Stimulated activated CD4-positive, alpha-beta T cell treated with anti-CD3 and anti-CD28 coated beads, TNF-alpha, amount 100 ng/mL, for 4 hours (primary cell): ENCODE data around the gene OR6C75.
"Not testable (repeated sequence)": the region's sequence is repeated elsewhere in the genome, so short reads cannot be mapped to it uniquely, and the experiment has no call there.

ENCODE experiments used
- DNase-seq, 3 experiments: peaks; one replicate each; pipeline ENCODE4 v3.0.0-alpha.2; 2020; ENCODE audit warnings: low read depth in 3 of 3

The OR6C75 gene

DNA sequence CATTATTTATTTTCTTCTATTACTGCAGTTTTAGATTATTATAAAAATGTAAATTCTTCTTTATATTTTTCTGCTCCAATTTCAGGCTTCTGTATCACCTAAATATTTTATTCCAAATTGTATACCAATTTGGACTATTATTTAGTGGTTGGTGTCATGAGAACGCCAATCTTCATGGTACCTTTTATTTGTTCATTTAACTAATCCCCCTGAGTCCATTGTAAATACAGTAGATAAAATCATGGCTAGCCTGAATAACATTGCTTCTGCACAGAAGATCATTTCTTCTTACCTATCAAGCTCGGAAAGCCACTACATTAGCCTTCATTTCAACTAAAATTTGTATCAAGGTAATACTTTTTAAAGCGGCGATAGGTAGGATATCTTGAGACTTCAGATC is at the start of gene OR6C75:
Gene OR6C75 (plus strand): TSS at position 301 of the 400 bp plus-strand sequence. CDS start 2,136 bp downstream, outside the sequence.
- DNase-seq: no peak

DNA sequence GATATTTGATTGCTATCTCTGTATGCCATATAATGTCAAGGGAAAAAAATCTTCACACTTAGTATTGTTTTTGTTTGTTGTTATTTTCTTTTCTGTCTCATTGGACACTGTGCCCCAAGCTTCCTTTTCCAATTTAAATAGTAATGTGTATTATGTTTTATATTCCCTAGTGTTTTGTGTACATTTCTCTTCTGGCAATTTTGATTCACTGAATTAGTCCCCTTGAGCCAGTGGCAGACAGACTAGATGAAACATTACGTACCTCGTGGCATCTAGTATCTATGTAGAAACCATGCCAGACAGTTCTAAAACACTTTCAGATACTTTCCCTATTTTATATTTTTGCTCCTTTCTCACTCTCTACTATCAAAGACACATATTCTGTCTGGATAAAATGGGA is 48.7 kb upstream of the OR6C75 start, which contains the start of gene OR6C1:
Gene OR6C1 (plus strand): TSS at position 301 of the 400 bp plus-strand sequence. CDS start 6,257 bp downstream, outside the sequence.
- no peak for DNase-seq

DNA sequence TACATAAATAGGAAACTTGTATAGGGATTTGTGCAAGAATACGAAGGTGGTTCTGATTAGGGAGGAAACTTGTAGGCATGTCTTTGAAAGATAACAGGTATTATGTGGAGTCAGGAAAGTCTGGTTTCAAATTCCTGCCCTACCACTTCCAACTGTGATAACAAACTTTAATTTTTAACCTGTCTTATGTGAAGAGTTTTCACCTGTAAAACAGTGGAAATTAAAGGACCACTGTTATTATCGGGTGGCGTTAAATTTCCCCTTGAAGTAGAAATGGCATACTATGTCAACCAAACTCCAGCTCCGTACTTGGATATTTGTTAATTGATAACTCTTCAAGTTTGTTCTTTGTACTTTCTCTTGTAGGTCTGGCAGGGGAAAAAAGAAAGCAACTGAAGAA is 42.6 kb upstream of the OR6C75 start:
- DNase-seq: no peak

DNA sequence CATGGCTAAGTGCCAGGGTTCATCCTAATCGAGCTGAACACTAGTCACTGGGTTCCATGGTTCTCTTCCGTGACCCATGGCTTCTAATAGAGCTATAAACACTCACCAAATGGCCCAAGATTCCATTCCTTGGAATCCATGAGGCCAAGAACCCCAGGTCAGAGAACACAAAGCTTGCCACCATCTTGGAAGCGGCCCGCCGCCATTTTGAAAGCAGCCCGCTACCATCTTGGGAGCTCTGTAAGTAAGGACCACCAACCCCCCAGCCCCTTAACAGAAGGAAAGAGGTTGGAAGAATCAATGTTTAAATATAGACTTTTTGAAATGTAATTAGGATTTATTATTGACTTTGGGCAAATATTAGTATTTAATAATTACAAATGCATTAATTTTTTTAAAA is 37.0 kb upstream of the OR6C75 start:
- DNase-seq: not testable (repeated sequence)

DNA sequence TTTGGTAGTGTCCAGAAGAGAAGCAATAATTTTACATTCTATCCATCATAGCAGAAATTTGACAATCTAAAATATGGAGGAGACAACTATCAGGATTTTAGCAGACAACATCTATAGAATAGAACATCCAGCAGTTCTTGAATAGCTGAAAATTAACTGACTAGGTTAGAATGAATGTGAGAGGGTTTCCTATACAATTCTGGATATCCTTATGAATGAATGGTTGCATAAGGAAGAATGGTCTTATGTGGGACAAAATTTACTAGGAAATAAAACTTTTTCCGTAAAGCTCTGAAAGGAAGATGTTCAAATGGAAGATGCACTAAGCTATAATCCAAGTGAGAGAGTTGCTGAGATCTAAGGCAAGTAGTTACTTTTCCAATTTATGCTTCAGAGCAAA is 32.3 kb upstream of the OR6C75 start, which contains the start of gene OR6C3:
Gene OR6C3 (plus strand): TSS at position 301 of the 400 bp plus-strand sequence. CDS start 955 bp downstream, outside the sequence.
- no peak for DNase-seq

DNA sequence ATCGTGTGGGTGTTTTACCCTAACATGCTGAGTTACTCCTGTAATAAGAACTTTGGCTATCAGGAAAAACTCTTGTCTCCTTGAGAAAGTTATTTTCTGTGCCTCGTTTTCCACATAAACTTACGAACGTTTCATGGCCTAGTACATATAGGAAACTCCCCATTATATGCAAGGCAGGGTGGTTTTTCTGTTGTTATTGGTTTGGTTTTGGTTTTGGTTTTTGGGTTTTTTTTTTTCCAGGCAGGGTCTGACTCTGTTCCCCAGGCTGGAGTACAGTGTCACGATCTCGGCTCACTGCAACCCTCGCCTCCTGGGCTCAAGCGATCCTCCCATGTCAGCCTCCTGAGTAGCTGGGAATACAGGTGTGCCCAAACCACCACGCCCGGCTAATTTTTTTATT is 26.8 kb upstream of the OR6C75 start:
- DNase-seq: no peak

DNA sequence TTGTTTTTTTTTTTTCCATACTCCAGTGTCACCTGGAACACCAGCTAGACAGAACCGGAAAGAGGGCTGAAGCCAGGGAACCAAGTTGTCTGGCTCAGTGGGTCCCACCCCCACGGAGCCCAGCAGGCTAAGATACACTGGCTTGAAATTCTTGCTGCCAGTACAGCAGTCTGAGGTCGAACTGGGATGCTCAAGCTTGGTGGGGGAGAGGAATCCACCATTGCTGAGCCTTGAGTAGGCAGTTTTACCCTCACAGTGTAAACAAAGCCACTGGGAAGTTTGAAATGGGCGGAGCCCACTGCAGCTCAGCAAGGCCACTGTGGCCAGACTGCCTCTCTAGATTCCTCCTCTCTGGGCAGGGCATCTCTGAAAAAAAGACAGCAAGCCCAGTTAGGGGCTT is 7.4 kb upstream of the OR6C75 start:
- DNase-seq: not testable (repeated sequence)

DNA sequence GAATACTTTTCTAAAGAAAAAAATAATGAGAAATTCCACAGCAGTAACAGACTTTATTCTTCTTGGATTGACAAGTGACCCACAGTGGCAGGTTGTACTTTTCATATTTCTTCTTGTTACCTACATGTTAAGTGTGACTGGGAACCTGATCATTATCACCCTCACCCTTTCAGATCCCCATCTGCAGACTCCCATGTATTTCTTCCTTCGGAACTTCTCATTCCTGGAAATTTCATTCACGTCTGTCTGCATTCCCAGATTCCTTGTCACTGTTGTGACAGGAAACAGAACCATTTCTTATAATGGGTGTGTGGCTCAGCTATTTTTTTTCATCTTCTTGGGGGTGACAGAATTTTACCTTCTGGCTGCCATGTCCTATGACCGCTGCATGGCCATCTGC is 2.3 kb downstream of the OR6C75 start:
- no peak for DNase-seq

DNA sequence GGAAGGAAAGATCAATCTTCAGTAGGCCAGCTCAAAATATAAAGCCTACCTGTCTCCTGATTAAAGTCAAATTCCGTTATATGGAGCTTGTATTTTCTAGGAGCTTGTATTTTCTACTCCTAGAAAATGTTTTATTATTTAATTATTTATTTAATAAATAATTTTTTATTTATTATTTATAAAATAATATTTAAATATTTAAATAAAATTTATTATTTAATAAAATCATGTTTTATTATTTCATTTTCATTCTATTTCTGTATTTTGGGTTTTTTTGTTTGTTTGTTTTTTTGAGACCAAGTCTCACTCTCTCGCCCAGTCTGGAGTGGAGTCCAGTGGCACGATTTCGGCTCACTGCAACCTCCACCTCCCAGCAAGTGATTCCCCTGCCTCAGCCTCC is 9.7 kb downstream of the OR6C75 start:
- DNase-seq: no peak

DNA sequence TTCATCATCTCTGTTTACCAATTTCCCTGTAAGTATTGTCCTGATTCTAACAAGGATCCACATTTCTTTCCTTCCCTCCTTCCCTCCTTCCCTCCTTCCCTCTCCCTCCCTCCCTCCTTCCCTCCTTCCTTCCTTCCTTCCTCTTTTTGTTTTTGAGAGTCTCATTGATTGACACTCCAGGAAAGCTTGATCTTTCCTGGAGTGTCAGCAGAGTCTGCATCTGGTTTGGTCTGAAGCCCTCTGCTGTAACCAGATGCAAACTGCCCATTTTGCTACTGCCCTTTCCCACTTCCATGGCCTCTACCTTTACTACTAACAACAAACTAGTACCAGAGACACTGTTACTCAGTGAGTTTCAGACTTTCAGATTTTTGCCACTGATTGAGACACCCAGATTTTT is 23.1 kb downstream of the OR6C75 start:
- no peak for DNase-seq

DNA sequence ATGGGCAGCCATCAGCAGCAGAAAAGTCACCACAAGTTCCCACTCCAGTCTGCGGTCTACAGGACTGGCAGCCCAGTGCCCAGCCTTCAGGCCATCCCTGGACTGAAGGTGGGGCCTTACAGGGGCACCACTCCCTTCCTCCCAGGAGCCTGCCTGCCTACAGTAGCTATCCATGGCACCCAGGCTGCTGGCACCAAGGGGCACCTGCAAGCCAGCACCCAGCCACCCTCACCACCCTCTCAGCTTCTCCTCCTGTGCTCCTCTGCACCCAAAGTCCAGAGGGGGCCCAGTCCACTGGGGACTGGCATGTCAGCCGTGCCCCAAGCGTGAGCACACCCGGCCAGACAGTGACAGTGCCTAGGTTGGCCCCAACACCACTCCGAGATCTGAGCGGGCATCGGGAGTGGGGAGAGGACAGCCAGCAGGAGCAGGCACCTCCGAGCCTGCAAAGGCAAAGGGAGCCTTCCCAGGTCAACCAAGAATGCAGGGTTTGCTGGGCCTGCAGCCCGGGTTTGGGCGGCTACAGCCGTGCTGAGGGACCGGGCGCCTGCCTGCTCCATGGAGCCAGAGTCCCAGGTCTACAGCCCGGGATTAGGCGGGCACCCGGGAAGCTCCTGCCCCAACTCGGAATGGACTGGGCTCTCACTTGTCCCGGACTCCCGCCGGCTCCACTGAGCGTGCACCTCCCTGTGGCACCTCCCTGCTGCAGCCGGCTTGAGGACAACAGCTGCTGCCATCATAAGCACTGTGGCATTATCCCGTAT is 29.4 kb downstream of the OR6C75 start:
- no peak for DNase-seq

DNA sequence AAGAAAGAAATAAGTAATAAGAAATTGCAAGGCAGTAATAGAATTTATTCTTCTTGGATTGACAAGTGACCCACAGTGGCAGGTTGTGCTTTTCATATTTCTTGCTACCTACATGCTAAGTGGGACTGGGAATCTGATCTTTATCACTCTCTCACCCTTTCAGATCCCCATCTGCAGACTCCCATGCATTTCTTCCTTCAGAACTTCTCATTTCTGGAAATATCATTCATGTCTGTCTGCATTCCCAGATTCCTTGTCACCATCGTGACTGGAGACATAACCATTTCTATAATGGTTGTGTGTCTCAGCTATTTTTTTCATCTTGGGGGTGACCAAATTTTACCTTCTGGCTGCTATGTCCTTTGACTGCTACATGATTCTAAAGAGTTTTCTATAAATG is 33.6 kb downstream of the OR6C75 start:
- DNase-seq: no peak

DNA sequence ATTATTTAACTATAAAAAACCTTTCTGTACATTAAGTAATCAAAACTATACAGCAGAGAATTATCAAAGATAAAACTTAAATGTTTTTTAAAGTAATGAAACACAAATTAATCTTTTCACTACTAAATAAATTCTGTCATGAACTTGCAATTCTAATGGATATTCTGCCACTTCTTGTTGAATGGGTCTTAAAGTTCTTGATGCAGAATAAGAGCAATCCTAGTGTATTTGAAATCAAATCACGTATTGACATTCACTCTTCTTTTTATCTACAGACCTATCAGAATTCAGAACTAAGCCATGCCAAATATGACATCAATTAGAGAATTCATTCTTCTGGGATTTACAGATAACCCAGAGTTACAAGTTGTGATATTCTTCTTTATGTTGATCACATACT is 37.5 kb downstream of the OR6C75 start, which contains the start of gene OR6C65:
Gene OR6C65 (plus strand): TSS at position 301 of the 400 bp plus-strand sequence. CDS start 0 bp downstream, at position 301.
- no peak for DNase-seq

DNA sequence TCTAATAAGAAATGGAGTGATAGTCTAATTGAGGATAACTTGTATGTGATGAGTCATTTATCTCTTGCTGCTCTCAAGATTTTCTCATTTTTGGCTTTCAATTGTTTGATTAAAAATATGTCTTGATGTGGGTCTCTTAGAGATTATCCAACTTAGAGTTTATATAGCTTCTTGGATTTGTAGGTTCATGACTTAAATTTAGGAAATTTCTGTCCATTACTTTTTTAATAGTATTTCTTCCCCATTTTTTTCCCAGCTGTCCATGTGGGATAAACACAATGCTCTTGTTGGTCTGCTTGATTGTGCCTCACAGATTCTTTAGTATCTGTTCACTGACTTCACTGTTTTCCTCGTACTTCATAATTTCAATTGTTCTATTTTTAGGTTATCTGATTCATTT is 45.1 kb downstream of the OR6C75 start:
- no peak for DNase-seq

DNA sequence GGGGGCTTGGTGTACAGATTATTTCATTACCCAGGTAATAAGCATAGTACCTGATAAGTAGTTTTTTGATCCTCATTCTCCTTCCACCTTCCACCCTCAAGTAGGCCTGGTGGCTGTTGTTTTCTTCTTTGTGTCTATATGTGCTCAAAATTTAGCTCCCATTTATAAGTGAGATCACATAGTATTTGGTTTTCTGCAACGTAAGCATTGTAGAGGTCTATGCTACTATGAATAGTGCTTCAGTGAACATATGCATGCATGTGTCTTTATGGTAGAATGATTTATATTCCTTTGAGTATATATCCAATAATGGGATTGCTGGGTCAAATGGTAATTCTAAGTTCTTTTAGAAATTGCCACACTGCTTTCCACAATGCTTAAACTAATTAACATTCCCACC is 46.4 kb downstream of the OR6C75 start:
- DNase-seq: not testable (repeated sequence)

DNA sequence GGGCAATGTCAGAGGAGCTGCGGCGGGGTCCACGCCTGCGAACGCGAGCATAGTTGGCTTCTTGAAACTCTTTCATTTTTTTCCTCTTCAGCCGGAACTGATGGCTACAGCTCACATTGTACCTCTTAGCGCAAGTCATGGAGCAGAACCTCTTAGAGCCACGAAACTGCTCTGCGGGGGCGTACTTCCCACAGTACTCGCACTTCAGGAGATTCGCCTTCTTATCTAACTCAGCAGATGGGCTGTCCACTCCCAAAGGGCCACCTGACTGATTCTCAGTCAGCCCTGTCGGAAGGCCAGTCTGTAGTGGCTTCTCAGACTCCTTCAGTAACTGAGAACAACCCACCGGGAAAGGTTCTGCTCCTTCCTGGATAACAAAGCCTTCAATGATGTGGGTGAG is 49.4 kb downstream of the OR6C75 start:
- DNase-seq: not testable (repeated sequence)

DNA sequence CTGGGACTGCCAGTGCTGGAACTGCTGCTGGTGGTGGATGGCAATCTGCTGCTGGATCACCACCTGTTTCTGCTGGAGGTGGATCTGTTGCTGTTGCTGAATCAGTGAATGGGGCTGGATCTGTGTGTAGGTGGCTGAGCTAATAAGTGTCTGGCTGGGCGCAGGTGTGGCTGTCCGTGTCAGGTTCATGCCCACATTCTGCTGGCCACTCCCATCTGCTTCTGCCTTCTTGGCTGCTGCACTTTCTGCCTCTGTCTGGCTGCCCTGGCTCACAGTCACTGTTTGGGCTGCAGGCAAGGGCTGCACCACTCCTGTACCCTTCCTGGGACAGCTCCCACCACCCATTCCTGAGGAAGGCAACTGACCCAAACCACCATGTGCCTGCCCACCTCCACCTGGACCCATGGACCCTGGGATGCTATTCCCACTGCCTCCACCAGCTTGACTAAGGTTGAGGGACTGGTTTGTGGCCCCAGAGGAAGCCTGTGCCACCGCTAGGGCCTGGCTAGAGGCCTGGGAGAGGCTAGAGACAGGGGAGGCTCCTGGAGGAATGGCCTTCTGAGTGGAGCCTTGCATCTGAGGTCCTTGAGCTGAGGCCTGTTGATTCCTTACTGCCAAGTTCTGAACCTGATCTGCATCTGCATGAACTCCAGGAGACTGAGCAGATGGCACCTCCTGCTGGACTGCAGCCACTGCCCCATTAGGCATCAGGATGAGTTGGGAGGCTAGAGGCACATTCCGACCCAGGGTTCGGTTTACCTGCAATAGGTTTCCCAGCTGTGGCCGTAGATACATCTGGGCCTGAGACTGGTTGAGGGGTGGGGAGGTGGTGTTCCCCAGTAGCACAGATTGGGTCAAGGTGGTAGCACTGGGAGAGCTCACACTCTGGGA is 51.0 kb downstream of the OR6C75 start:
- DNase-seq: not testable (repeated sequence)

DNA sequence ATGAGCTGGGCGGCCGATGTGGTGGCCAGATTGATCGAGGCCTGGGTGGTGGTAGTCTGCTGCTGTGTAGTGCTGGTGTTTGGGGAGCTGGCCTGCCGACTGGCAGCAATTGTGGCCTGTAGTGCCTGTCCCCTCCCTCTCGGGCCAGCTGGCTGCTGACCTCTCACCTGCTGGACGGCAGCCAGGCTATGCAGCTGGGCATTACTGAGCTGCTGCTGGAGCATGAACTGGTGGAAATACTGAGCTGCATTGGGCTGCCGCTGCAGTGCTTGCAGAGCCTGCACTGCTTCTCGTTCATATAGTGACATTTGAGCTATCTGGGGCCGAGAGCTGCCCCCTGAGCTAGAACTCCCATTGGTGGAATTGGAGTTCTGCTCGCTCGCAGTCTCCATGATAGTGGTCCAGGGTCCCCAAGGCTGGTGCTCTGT is 51.6 kb downstream of the OR6C75 start:
- not testable (repeated sequence) for DNase-seq

DNA sequence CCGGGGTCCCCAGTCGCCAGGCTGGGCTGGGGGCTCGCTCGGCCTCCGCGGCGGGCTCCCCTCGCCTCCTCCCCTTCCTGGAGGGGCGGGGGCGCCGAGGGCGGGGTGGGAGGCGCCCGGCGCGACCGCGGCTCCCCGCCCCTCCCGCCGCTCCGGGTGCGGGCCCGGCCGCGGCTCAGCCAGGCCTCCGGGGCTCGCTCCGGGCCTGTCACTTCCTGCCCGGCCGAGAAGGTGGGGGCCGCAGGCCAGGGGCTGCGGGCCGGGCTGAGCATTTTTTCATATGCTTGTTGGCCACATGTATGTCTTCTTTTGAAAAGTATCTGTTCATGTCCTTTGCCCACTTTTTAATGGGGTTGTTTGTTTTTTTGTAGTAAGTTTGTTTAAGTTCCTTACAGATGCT is 52.1 kb downstream of the OR6C75 start:
- DNase-seq: not testable (repeated sequence)

DNA sequence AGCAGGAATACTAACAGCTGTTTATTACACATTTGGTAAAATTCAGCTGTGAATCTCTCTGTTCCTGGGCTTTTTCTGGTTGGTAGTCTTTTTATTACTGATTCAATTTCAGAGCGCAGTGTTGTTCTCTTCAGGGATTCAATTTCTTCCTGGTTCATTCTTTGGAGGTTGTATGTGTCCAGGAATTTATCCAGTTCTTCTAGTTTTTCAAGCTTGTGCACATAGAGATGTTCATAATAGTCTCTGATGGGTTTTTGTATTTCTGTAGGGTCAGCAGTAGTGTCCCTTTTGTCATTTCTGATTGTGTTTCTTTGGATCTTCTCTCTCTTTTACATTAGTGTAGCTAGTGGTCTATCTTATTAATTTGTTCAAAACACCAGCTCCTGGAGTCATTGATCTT is 54.2 kb downstream of the OR6C75 start:
- no peak for DNase-seq
